Upper lobe of left lung (tissue), 4 donors: Measurements from ENCODE around the gene HAAO.

Experiments
- CTCF ChIP-seq, 6 experiments: fragments of 450-650 bp in 4 of 6; fragments of 200-600 bp in 2 of 6; sonication (generic) in 2 of 6; IDR thresholded peaks; one replicate each; pipeline ENCODE4 v1.5.1; 2016 to 2019; ENCODE audit warnings: antibody characterized with exemption in 6 of 6
- POLR2A ChIP-seq, 4 donors: fragments of 450-650 bp; IDR thresholded peaks; one replicate each; pipeline ENCODE4 v1.5.1; 2016 to 2017; ENCODE audit warnings: antibody characterized with exemption in 4 of 4, mild to moderate bottlenecking in 2 of 4
- POLR2AphosphoS5 ChIP-seq, 2 donors: sonication (generic); formaldehyde crosslinking; IDR thresholded peaks; one replicate each; pipeline ENCODE4 v1.5.1; 2017; ENCODE audit warnings: antibody characterized with exemption in 2 of 2

DNA sequence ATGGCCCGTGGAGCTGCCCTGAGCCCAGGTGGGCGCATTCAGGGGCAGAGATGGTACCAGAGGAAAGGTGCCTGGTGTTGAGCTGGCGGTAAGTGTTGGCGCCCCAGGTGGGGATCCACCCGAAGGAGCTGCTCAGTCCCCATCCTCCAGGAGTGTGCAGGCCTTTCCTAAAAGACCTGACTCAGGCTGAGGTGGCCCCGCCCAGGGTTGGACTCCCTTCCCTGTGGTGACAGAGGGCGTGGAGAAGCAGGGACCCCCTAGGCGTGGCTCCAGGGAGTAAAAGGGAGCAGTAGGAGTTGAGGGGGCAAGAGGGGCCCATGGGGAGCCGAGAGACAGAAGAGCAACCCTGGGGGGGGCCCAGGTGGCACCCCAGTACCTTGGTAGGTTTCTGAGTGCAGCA is 30.8 kb downstream of the HAAO start:
- TF ChIP-seq CTCF (IDR thresholded peaks at IDR 0.05) (no peak), POLR2AphosphoS5 (IDR thresholded peaks at IDR 0.05) (no peak), POLR2A (IDR thresholded peaks at IDR 0.05) (no peak)
